Nephron progenitor cell (in vitro differentiated cells): Measurements from ENCODE around the gene SSR1.
"Not testable (repeated sequence)": the region's sequence is repeated elsewhere in the genome, so short reads cannot be mapped to it uniquely, and the experiment has no call there.

Source experiments
- DNase-seq: peaks from one replicate; pipeline ENCODE4 v3.0.0; 2021
- H3K27ac Mint-ChIP-seq: 2 replicates; pipeline ENCODE4 v1.8.0; 2021; ENCODE audit warnings: mild to moderate bottlenecking, moderate library complexity, mixed read lengths
- H3K27me3 Mint-ChIP-seq: 2 replicates; pipeline ENCODE4 v1.8.0; 2021; ENCODE audit warnings: mild to moderate bottlenecking, low read depth, mixed read lengths; ENCODE audit not compliant: poor library complexity
- H3K36me3 Mint-ChIP-seq: 2 replicates; pipeline ENCODE4 v1.8.0; 2021; ENCODE audit warnings: low read depth, mixed read lengths
- H3K4me1 Mint-ChIP-seq: 2 replicates; pipeline ENCODE4 v1.8.0; 2021; ENCODE audit warnings: mixed read lengths
- H3K4me3 Mint-ChIP-seq: 2 replicates; pipeline ENCODE4 v1.8.0; 2021; ENCODE audit warnings: mild to moderate bottlenecking, moderate library complexity, mixed read lengths
- H3K9me3 Mint-ChIP-seq: 2 replicates; pipeline ENCODE4 v1.8.0; 2021; ENCODE audit warnings: mild to moderate bottlenecking, moderate library complexity, mixed read lengths
- CTCF ChIP-seq: fragments of 200-600 bp; sonication (generic); IDR thresholded peaks from 2 replicates; pipeline ENCODE4 v1.5.0; 2021; ENCODE audit warnings: antibody characterized with exemption

Gene SSR1

GRCh38 chr6:7267466-7268091 is 45.4 kb downstream of the SSR1 start:
- DNase-seq: no peak
- Mint-ChIP-seq H3K36me3 (no peaks in the 10 kb centered on the region), H3K9me3 (peaks cover 12% of the 10 kb centered on the region), H3K4me3 (no peak overlapping the region), H3K27me3 (peaks cover 2% of the 10 kb centered on the region), H3K27ac (no peak overlapping the region), H3K4me1 (peaks cover 5% of the 10 kb centered on the region)
- TF ChIP-seq CTCF: no peak

- no peaks in the 10 kb centered on the region for H3K36me3 Mint-ChIP-seq
- no peak overlapping the region for H3K4me3 Mint-ChIP-seq
- H3K4me1 Mint-ChIP-seq: peaks cover 9% of the 10 kb centered on the region
- no peak overlapping the region for H3K27ac Mint-ChIP-seq
- H3K27me3 Mint-ChIP-seq: peaks cover 2% of the 10 kb centered on the region
- TF ChIP-seq CTCF: no peak
- DNase-seq: no peak
- H3K9me3 Mint-ChIP-seq: peaks cover 12% of the 10 kb centered on the region
Observed at GRCh38 chr6:7267071-7267465, 45.9 kb downstream of the SSR1 start.

GRCh38 chr6:7265385-7265726 is 47.6 kb downstream of the SSR1 start:
- Mint-ChIP-seq H3K4me1 (peaks cover 22% of the 10 kb centered on the region), H3K9me3 (peaks cover 12% of the 10 kb centered on the region)
- not testable (repeated sequence) for H3K27me3 Mint-ChIP-seq, H3K4me3 Mint-ChIP-seq, H3K27ac Mint-ChIP-seq, DNase-seq, H3K36me3 Mint-ChIP-seq

GRCh38 chr6:7264686-7265384 is 48.2 kb downstream of the SSR1 start:
- H3K4me1 Mint-ChIP-seq: peaks cover 27% of the 10 kb centered on the region
- TF ChIP-seq CTCF: no peak
- H3K4me3 Mint-ChIP-seq: no peak overlapping the region
- H3K9me3 Mint-ChIP-seq: peaks cover 12% of the 10 kb centered on the region
- peaks cover 3% of the 10 kb centered on the region for H3K27me3 Mint-ChIP-seq
- H3K27ac Mint-ChIP-seq: no peak overlapping the region
- DNase-seq: no peak
- H3K36me3 Mint-ChIP-seq: no peaks in the 10 kb centered on the region

- no peak for TF ChIP-seq CTCF
- H3K4me3 Mint-ChIP-seq: no peak overlapping the region
- H3K27me3 Mint-ChIP-seq: peaks cover 3% of the 10 kb centered on the region
- H3K36me3 Mint-ChIP-seq: no peaks in the 10 kb centered on the region
- no peak overlapping the region for H3K27ac Mint-ChIP-seq
- H3K9me3 Mint-ChIP-seq: peaks cover 12% of the 10 kb centered on the region
- H3K4me1 Mint-ChIP-seq: peaks cover 35% of the 10 kb centered on the region
- DNase-seq: no peak
Observed at GRCh38 chr6:7264041-7264440, 49.0 kb downstream of the SSR1 start.

GRCh38 chr6:7263519-7263805 is 49.5 kb downstream of the SSR1 start:
- not testable (repeated sequence) for H3K4me3 Mint-ChIP-seq, H3K36me3 Mint-ChIP-seq, H3K27ac Mint-ChIP-seq, DNase-seq, H3K27me3 Mint-ChIP-seq
- H3K9me3 Mint-ChIP-seq: peaks cover 12% of the 10 kb centered on the region
- H3K4me1 Mint-ChIP-seq: peaks cover 40% of the 10 kb centered on the region
